ENCODE data around the gene RFXANK. TPM values are rescaled to one million over a fixed set of nuclear protein-coding genes. Genes with fewer than 3 reads are reported as not detected.

RFXANK gene
- total RNA-seq, 1 experiment from 2014 or later: 78.7 TPM

- peak; percentile 94 for TF ChIP-seq ARID4B (CRISPR knock-in tag; IDR thresholded peaks at IDR 0.05; ENCODE audit: borderline replicate concordance)
- no peak for TF ChIP-seq USF2 (CRISPR knock-in tag; IDR thresholded peaks at IDR 0.05)
- no peak for TF ChIP-seq ZNF416 (CRISPR knock-in tag; IDR thresholded peaks at IDR 0.05)
- no peak for TF ChIP-seq CTCF (IDR thresholded peaks at IDR 0.05)
- TF ChIP-seq GTF2I (CRISPR knock-in tag; conservative IDR thresholded peaks at IDR 0.05): 0 out of 2 replicates have a peak, but pooled peaks have one; percentile 3
- 0 out of 2 replicates have a peak, but pooled peaks have one; percentile 16 for TF ChIP-seq PRRX2 (CRISPR knock-in tag; IDR thresholded peaks at IDR 0.05)
- 0 out of 2 replicates have a peak, but pooled peaks have one; percentile 68 for TF ChIP-seq EMX1 (CRISPR knock-in tag; IDR thresholded peaks at IDR 0.05)
- TF ChIP-seq ZNF121 (CRISPR knock-in tag; IDR thresholded peaks at IDR 0.05): 0 out of 2 replicates have a peak, but pooled peaks have one; percentile 7
- TF ChIP-seq SOX15 (CRISPR knock-in tag; IDR thresholded peaks at IDR 0.05): no peak
- TF ChIP-seq SMAD3 (CRISPR knock-in tag; IDR thresholded peaks at IDR 0.05; ENCODE audit: borderline replicate concordance): peak; percentile 68; the same call in 1 of the 2 replicates
- TF ChIP-seq FOXP1 (CRISPR knock-in tag; IDR thresholded peaks at IDR 0.05; ENCODE audit: borderline replicate concordance): peak; percentile 76
- no peak for TF ChIP-seq MYBL2 (CRISPR knock-in tag; IDR thresholded peaks at IDR 0.05)
- TF ChIP-seq NFYB (CRISPR knock-in tag; conservative IDR thresholded peaks at IDR 0.05; ENCODE audit: low read depth): no peak
- peak; percentile 77; the same call in 1 of the 2 replicates for TF ChIP-seq ZNF281 (CRISPR knock-in tag; IDR thresholded peaks at IDR 0.05)
- no peak for TF ChIP-seq AFF4 (CRISPR knock-in tag; IDR thresholded peaks at IDR 0.05; ENCODE audit: borderline replicate concordance)
Observed at GRCh38 chr19:19192078-19192882, at the start of gene RFXANK, which contains the start of gene BORCS8 (continued).
